Mucosa of rectum (tissue), 2 donors: ENCODE data around the gene MAP6D1.

Source experiments
- H3K27ac ChIP-seq, 2 donors: one replicate each; pipeline ENCODE4 v1.7.0; 2013; ENCODE audit warnings: inconsistent platforms in 2 of 2, low read depth in 2 of 2, low read length in 2 of 2
- H3K27me3 ChIP-seq, 2 donors: one replicate each; pipeline ENCODE4 v1.7.0; 2013; ENCODE audit warnings: low read length in 2 of 2; ENCODE audit not compliant: control insufficient read depth in 2 of 2, insufficient read depth in 2 of 2
- H3K36me3 ChIP-seq, 2 donors: one replicate each; pipeline ENCODE4 v1.7.0; 2013; ENCODE audit warnings: low read length in 2 of 2; ENCODE audit not compliant: control insufficient read depth in 2 of 2, insufficient read depth in 2 of 2
- H3K4me1 ChIP-seq, 2 donors: one replicate each; pipeline ENCODE4 v1.7.0; 2013; ENCODE audit warnings: low read length in 2 of 2, mild to moderate bottlenecking in 1 of 2; ENCODE audit not compliant: control insufficient read depth in 2 of 2, insufficient read depth in 2 of 2
- H3K4me3 ChIP-seq, 2 donors: one replicate each; pipeline ENCODE4 v1.7.0; 2013; ENCODE audit warnings: low read length in 2 of 2
- H3K9ac ChIP-seq, 2 donors: one replicate each; pipeline ENCODE4 v1.7.0; 2013; ENCODE audit warnings: low read length in 2 of 2, low read depth in 1 of 2, mild to moderate bottlenecking in 1 of 2
- H3K9me3 ChIP-seq, 2 donors: one replicate each; pipeline ENCODE4 v1.7.0; 2013; ENCODE audit warnings: low read length in 2 of 2; ENCODE audit not compliant: control insufficient read depth in 2 of 2
- donor health status: healthy.
- donor health status: Normal muscosa, but diverticular disease.

Gene MAP6D1

GRCh38 chr3:183844606-183845005 is 19.2 kb upstream of the MAP6D1 start:
- H3K4me3 ChIP-seq, result no peak overlapping the region
- no peaks in the 10 kb centered on the region for H3K9me3 ChIP-seq
- H3K27ac ChIP-seq, result no peak overlapping the region
- H3K4me1 ChIP-seq, result no peaks in the 10 kb centered on the region
- no peaks in the 10 kb centered on the region for H3K27me3 ChIP-seq
- no peak overlapping the region for H3K9ac ChIP-seq
- H3K36me3 ChIP-seq, result peaks cover 51 to 55% of the 10 kb centered on the region in 2 donors

- H3K4me3 ChIP-seq, result no peak overlapping the region
- no peaks in the 10 kb centered on the region for H3K27me3 ChIP-seq
- H3K4me1 ChIP-seq, result no peaks in the 10 kb centered on the region
- no peak overlapping the region for H3K27ac ChIP-seq
- peaks cover 42 to 43% of the 10 kb centered on the region in 2 donors for H3K36me3 ChIP-seq
- H3K9ac ChIP-seq, result no peak overlapping the region
- no peaks in the 10 kb centered on the region for H3K9me3 ChIP-seq
These were observed 14.4 kb upstream of the MAP6D1 start for GRCh38 chr3:183839751-183840150.

- Histone ChIP-seq H3K36me3 (peaks cover 44 to 51% of the 10 kb centered on the region in 2 donors), H3K27me3 (no peaks in the 10 kb centered on the region), H3K4me1 (no peaks in the 10 kb centered on the region), H3K4me3 (no peak overlapping the region), H3K9ac (no peak overlapping the region), H3K9me3 (no peaks in the 10 kb centered on the region), H3K27ac (no peak overlapping the region)
These were observed 12.5 kb upstream of the MAP6D1 start for GRCh38 chr3:183837894-183838293.

- no peak overlapping the region for H3K4me3 ChIP-seq
- no peaks in the 10 kb centered on the region for H3K27me3 ChIP-seq
- H3K4me1 ChIP-seq, result no peaks in the 10 kb centered on the region
- peaks cover 48 to 54% of the 10 kb centered on the region in 2 donors for H3K36me3 ChIP-seq
- no peak overlapping the region for H3K9ac ChIP-seq
- H3K9me3 ChIP-seq, result no peaks in the 10 kb centered on the region
- H3K27ac ChIP-seq, result no peak overlapping the region
These were observed 12.0 kb upstream of the MAP6D1 start for GRCh38 chr3:183837390-183837789.

GRCh38 chr3:183833516-183833915 is 8.1 kb upstream of the MAP6D1 start:
- peaks cover 43 to 47% of the 10 kb centered on the region in 2 donors for H3K36me3 ChIP-seq

GRCh38 chr3:183830187-183830586 is 4.8 kb upstream of the MAP6D1 start:
- H3K4me1 ChIP-seq, result no peaks in the 10 kb centered on the region
- peaks cover 34 to 47% of the 10 kb centered on the region in 2 donors for H3K36me3 ChIP-seq
- H3K9ac ChIP-seq, result no peak overlapping the region
- H3K9me3 ChIP-seq, result no peaks in the 10 kb centered on the region
- H3K27me3 ChIP-seq, result no peaks in the 10 kb centered on the region
- no peak overlapping the region for H3K27ac ChIP-seq
- no peak overlapping the region for H3K4me3 ChIP-seq

More at GRCh38 chr3:183833516-183833915, 8.1 kb upstream of the MAP6D1 start:
- H3K9ac ChIP-seq, result no peak overlapping the region
- H3K27me3 ChIP-seq, result no peaks in the 10 kb centered on the region
- H3K27ac ChIP-seq, result no peak overlapping the region
- no peaks in the 10 kb centered on the region for H3K9me3 ChIP-seq
- no peaks in the 10 kb centered on the region for H3K4me1 ChIP-seq
- no peak overlapping the region for H3K4me3 ChIP-seq

GRCh38 chr3:183829466-183829865 is 4.1 kb upstream of the MAP6D1 start:
- Histone ChIP-seq H3K27me3 (no peaks in the 10 kb centered on the region), H3K4me3 (no peak overlapping the region), H3K27ac (no peak overlapping the region), H3K4me1 (peaks cover 4 to 5% of the 10 kb centered on the region in 2 donors), H3K9me3 (no peaks in the 10 kb centered on the region), H3K36me3 (peaks cover 34 to 46% of the 10 kb centered on the region in 2 donors), H3K9ac (no peak overlapping the region)

- no peak overlapping the region for H3K9ac ChIP-seq
- H3K36me3 ChIP-seq, result peaks cover 31 to 36% of the 10 kb centered on the region in 2 donors
- H3K27me3 ChIP-seq, result no peaks in the 10 kb centered on the region
- no peak overlapping the region for H3K27ac ChIP-seq
- H3K9me3 ChIP-seq, result no peaks in the 10 kb centered on the region
- H3K4me1 ChIP-seq, result peaks cover 7 to 9% of the 10 kb centered on the region in 2 donors
- no peak overlapping the region for H3K4me3 ChIP-seq
These were observed 3.1 kb upstream of the MAP6D1 start for GRCh38 chr3:183828538-183828870.

GRCh38 chr3:183827809-183828537 is 2.6 kb upstream of the MAP6D1 start:
- Histone ChIP-seq H3K9me3 (no peaks in the 10 kb centered on the region), H3K4me3 (no peak overlapping the region), H3K4me1 (peaks cover 7 to 9% of the 10 kb centered on the region in 2 donors), H3K27me3 (no peaks in the 10 kb centered on the region), H3K27ac (no peak overlapping the region), H3K9ac (no peak overlapping the region), H3K36me3 (peaks cover 26 to 31% of the 10 kb centered on the region in 2 donors)

GRCh38 chr3:183826448-183827250 is 1.3 kb upstream of the MAP6D1 start:
- Histone ChIP-seq H3K27me3 (no peaks in the 10 kb centered on the region), H3K36me3 (peaks cover 20 to 22% of the 10 kb centered on the region in 2 donors), H3K4me3 (no peak overlapping the region), H3K4me1 (peaks cover 7 to 9% of the 10 kb centered on the region in 2 donors), H3K27ac (no peak overlapping the region), H3K9me3 (no peaks in the 10 kb centered on the region), H3K9ac (no peak overlapping the region)
